Gastrocnemius medialis (tissue), 4 donors: Measurements from ENCODE around the gene ABHD12B.

ENCODE experiments used
- POLR2A ChIP-seq, 2 donors: fragments of 450-650 bp; IDR thresholded peaks; one replicate each; pipeline ENCODE4 v1.6.1; 2017; ENCODE audit warnings: antibody characterized with exemption in 2 of 2, mild to moderate bottlenecking in 2 of 2, moderate library complexity in 2 of 2
- TF ChIP-seq, protein P1 (sequence below), 5 experiments: fragments of 450-650 bp in 3 of 5; fragments of 200-600 bp in 2 of 5; sonication (generic) in 2 of 5; IDR thresholded peaks in 4 of 5; conservative IDR thresholded peaks in 1 of 5; 1 replicate in 4 of 5; 2 replicates in 1 of 5; pipeline ENCODE4 v1.5.1; 2016 to 2019; ENCODE audit warnings: antibody characterized with exemption in 5 of 5, mild to moderate bottlenecking in 3 of 5, moderate library complexity in 3 of 5

GRCh38 chr14:50929506-50929905, 57.7 kb downstream of the ABHD12B start:
- TF ChIP-seq POLR2A (IDR thresholded peaks at IDR 0.05) = no peak
- TF ChIP-seq, protein P1, sequence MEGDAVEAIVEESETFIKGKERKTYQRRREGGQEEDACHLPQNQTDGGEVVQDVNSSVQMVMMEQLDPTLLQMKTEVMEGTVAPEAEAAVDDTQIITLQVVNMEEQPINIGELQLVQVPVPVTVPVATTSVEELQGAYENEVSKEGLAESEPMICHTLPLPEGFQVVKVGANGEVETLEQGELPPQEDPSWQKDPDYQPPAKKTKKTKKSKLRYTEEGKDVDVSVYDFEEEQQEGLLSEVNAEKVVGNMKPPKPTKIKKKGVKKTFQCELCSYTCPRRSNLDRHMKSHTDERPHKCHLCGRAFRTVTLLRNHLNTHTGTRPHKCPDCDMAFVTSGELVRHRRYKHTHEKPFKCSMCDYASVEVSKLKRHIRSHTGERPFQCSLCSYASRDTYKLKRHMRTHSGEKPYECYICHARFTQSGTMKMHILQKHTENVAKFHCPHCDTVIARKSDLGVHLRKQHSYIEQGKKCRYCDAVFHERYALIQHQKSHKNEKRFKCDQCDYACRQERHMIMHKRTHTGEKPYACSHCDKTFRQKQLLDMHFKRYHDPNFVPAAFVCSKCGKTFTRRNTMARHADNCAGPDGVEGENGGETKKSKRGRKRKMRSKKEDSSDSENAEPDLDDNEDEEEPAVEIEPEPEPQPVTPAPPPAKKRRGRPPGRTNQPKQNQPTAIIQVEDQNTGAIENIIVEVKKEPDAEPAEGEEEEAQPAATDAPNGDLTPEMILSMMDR (IDR thresholded peaks at IDR 0.05 in 4 of 5, conservative IDR thresholded peaks at IDR 0.05 in 1 of 5) = no peak
